IgD-negative memory B cell (primary cell): ENCODE measurements around the gene PARVB. TPM values are rescaled to one million over a fixed set of nuclear protein-coding genes. Genes with fewer than 3 reads are reported as not detected.

Source experiments
- H3K27ac Mint-ChIP-seq, 3 donors: one replicate each; pipeline ENCODE4 v1.8.0; 2020 to 2022; ENCODE audit warnings: mild to moderate bottlenecking in 3 of 3, mixed read lengths in 3 of 3, moderate library complexity in 1 of 3
- H3K27me3 Mint-ChIP-seq: one replicate; pipeline ENCODE4 v1.8.0; 2021; ENCODE audit warnings: mixed read lengths
- H3K36me3 Mint-ChIP-seq: one replicate; pipeline ENCODE4 v1.8.0; 2020; ENCODE audit warnings: mild to moderate bottlenecking, mixed read lengths
- H3K4me1 Mint-ChIP-seq, 3 donors: one replicate each; pipeline ENCODE4 v1.8.0; 2020 to 2022; ENCODE audit warnings: mixed read lengths in 3 of 3, mild to moderate bottlenecking in 1 of 3
- H3K4me3 Mint-ChIP-seq, 4 donors: one replicate each; pipeline ENCODE4 v1.8.0; 2020 to 2022; ENCODE audit warnings: mild to moderate bottlenecking in 4 of 4, mixed read lengths in 4 of 4, moderate library complexity in 3 of 4
- H3K9me3 Mint-ChIP-seq, 3 donors: one replicate each; pipeline ENCODE4 v1.8.0; 2020 to 2021; ENCODE audit warnings: mixed read lengths in 3 of 3, mild to moderate bottlenecking in 1 of 3
- polyA plus RNA-seq: library from polyadenylated mRNA; unstranded; fragments of 300-500 nt; fragmentation: Illumina TruSeq; gene quantifications from one replicate; pipeline ENCODE4 v1.2.3, GENCODE V29; 2021

Gene PARVB
- polyA plus RNA-seq, 1 donor from 2014 or later: 22.8 TPM

GRCh38 chr22:44028091-44028490, 4.0 kb downstream of the PARVB start:
- H3K4me3 Mint-ChIP-seq: peak overlapping the region in 2 of 4 donors; percentile 39 to 41
- H3K36me3 Mint-ChIP-seq: peaks cover 3% of the 10 kb centered on the region
- H3K4me1 Mint-ChIP-seq: peaks cover 31 to 49% (median 43%) of the 10 kb centered on the region in 3 donors
- no peaks in the 10 kb centered on the region for H3K27me3 Mint-ChIP-seq
- H3K9me3 Mint-ChIP-seq: no peaks in the 10 kb centered on the region
- H3K27ac Mint-ChIP-seq: peak overlapping the region; percentile 93 to 99 (median 94)

GRCh38 chr22:44029069-44029468, 5.0 kb downstream of the PARVB start:
- H3K4me1 Mint-ChIP-seq: peaks cover 31 to 45% (median 39%) of the 10 kb centered on the region in 3 donors
- H3K9me3 Mint-ChIP-seq: no peaks in the 10 kb centered on the region
- H3K4me3 Mint-ChIP-seq: peak overlapping the region in 2 of 4 donors; percentile 17 to 48
- no peaks in the 10 kb centered on the region for H3K27me3 Mint-ChIP-seq
- peak overlapping the region in 2 of 3 donors; percentile 42 to 99 for H3K27ac Mint-ChIP-seq
- peaks cover 3% of the 10 kb centered on the region for H3K36me3 Mint-ChIP-seq

- H3K36me3 Mint-ChIP-seq: peaks cover 3% of the 10 kb centered on the region
- H3K4me1 Mint-ChIP-seq: peaks cover 31 to 46% (median 41%) of the 10 kb centered on the region in 3 donors
- H3K27me3 Mint-ChIP-seq: no peaks in the 10 kb centered on the region
- peak overlapping the region in 1 of 3 donors; percentile 39 for H3K27ac Mint-ChIP-seq
- H3K4me3 Mint-ChIP-seq: no peak overlapping the region
- no peaks in the 10 kb centered on the region for H3K9me3 Mint-ChIP-seq
Measured at GRCh38 chr22:44030051-44030701, 6.1 kb downstream of the PARVB start.

- Mint-ChIP-seq H3K27ac (peak overlapping the region in 1 of 3 donors; percentile 55), H3K27me3 (no peaks in the 10 kb centered on the region), H3K4me1 (peaks cover 27 to 42% (median 37%) of the 10 kb centered on the region in 3 donors), H3K9me3 (no peaks in the 10 kb centered on the region), H3K4me3 (no peak overlapping the region), H3K36me3 (peaks cover 3% of the 10 kb centered on the region)
Measured at GRCh38 chr22:44030702-44031082, 6.6 kb downstream of the PARVB start.

GRCh38 chr22:44031158-44031952, 7.3 kb downstream of the PARVB start:
- Mint-ChIP-seq H3K9me3 (no peaks in the 10 kb centered on the region), H3K27me3 (no peaks in the 10 kb centered on the region), H3K27ac (peak overlapping the region in 1 of 3 donors; percentile 37), H3K4me1 (peaks cover 25 to 35% (median 31%) of the 10 kb centered on the region in 3 donors), H3K36me3 (peaks cover 3% of the 10 kb centered on the region), H3K4me3 (peak overlapping the region in 1 of 4 donors; percentile 60)

- Mint-ChIP-seq H3K36me3 (peaks cover 3% of the 10 kb centered on the region), H3K4me3 (peak overlapping the region in 1 of 4 donors; percentile 60), H3K9me3 (no peaks in the 10 kb centered on the region), H3K27me3 (no peaks in the 10 kb centered on the region), H3K27ac (peak overlapping the region in 2 of 3 donors; percentile 20 to 37), H3K4me1 (peaks cover 18 to 27% (median 23%) of the 10 kb centered on the region in 3 donors)
Measured at GRCh38 chr22:44032126-44032730, 8.1 kb downstream of the PARVB start.

- H3K36me3 Mint-ChIP-seq: peaks cover 3% of the 10 kb centered on the region
- H3K9me3 Mint-ChIP-seq: no peaks in the 10 kb centered on the region
- no peaks in the 10 kb centered on the region for H3K27me3 Mint-ChIP-seq
- no peak overlapping the region for H3K27ac Mint-ChIP-seq
- no peak overlapping the region for H3K4me3 Mint-ChIP-seq
- H3K4me1 Mint-ChIP-seq: peaks cover 18 to 21% (median 18%) of the 10 kb centered on the region in 3 donors
Measured at GRCh38 chr22:44033287-44033686, 9.2 kb downstream of the PARVB start.

- H3K4me1 Mint-ChIP-seq: peaks cover 14 to 17% (median 14%) of the 10 kb centered on the region in 3 donors
- H3K27ac Mint-ChIP-seq: no peak overlapping the region
- no peak overlapping the region for H3K4me3 Mint-ChIP-seq
- H3K27me3 Mint-ChIP-seq: no peaks in the 10 kb centered on the region
- no peaks in the 10 kb centered on the region for H3K9me3 Mint-ChIP-seq
- peaks cover 3% of the 10 kb centered on the region for H3K36me3 Mint-ChIP-seq
Measured at GRCh38 chr22:44033694-44034093, 9.6 kb downstream of the PARVB start.

GRCh38 chr22:44037519-44038375, 13.6 kb downstream of the PARVB start:
- Mint-ChIP-seq H3K9me3 (no peaks in the 10 kb centered on the region), H3K27ac (peak overlapping the region in 1 of 3 donors; percentile 84), H3K4me3 (peak overlapping the region in 1 of 4 donors; percentile 17), H3K27me3 (no peaks in the 10 kb centered on the region), H3K4me1 (peaks cover 2 to 22% (median 16%) of the 10 kb centered on the region in 3 donors), H3K36me3 (peaks cover 8% of the 10 kb centered on the region)

GRCh38 chr22:44039566-44040171, 15.6 kb downstream of the PARVB start:
- H3K4me1 Mint-ChIP-seq: peaks cover 11 to 37% (median 25%) of the 10 kb centered on the region in 3 donors
- H3K27me3 Mint-ChIP-seq: no peaks in the 10 kb centered on the region
- no peak overlapping the region for H3K4me3 Mint-ChIP-seq
- H3K9me3 Mint-ChIP-seq: no peaks in the 10 kb centered on the region
- H3K27ac Mint-ChIP-seq: no peak overlapping the region
- peaks cover 11% of the 10 kb centered on the region for H3K36me3 Mint-ChIP-seq

- peak overlapping the region; percentile 9 to 97 (median 21) for H3K27ac Mint-ChIP-seq
Measured at GRCh38 chr22:44042249-44043218, 18.4 kb downstream of the PARVB start.

GRCh38 chr22:44045145-44045544, 21.0 kb downstream of the PARVB start:
- Mint-ChIP-seq H3K4me3 (peak overlapping the region in 1 of 4 donors; percentile 79), H3K4me1 (peaks cover 34 to 48% (median 38%) of the 10 kb centered on the region in 3 donors), H3K27ac (no peak overlapping the region), H3K36me3 (peaks cover 14% of the 10 kb centered on the region), H3K9me3 (no peaks in the 10 kb centered on the region), H3K27me3 (no peaks in the 10 kb centered on the region)

More at GRCh38 chr22:44042249-44043218, 18.4 kb downstream of the PARVB start:
- no peaks in the 10 kb centered on the region for H3K9me3 Mint-ChIP-seq
- peak overlapping the region in 1 of 4 donors; percentile 86 for H3K4me3 Mint-ChIP-seq
- peaks cover 26 to 44% (median 31%) of the 10 kb centered on the region in 3 donors for H3K4me1 Mint-ChIP-seq
- H3K36me3 Mint-ChIP-seq: peaks cover 19% of the 10 kb centered on the region
- no peaks in the 10 kb centered on the region for H3K27me3 Mint-ChIP-seq
